H1 (cell line): ENCODE data around the gene SPATA33. TPM values are rescaled to one million over a fixed set of nuclear protein-coding genes. Genes with fewer than 3 reads are reported as not detected.

Experiments used
- CTCF ChIA-PET: fragments of 300-600 bp; sonication (Branson Sonifier 250); formaldehyde crosslinking; loops from one replicate; lab custom pipeline; 2021; ENCODE audit not compliant: partially characterized antibody; lab: Charles Lee
- POLR2A ChIA-PET: fragments of 300-600 bp; sonication (Branson Sonifier 250); formaldehyde crosslinking; loops from one replicate; lab custom pipeline; 2021; ENCODE audit warnings: inconsistent platforms; ENCODE audit not compliant: partially characterized antibody; lab: Charles Lee
- DNase-seq, 2 experiments: peaks; one replicate each; pipeline versions ENCODE4 v3.0.0 to v3.0.0-alpha.2; 2010 to 2022; ENCODE audit warnings: low spot score in 2 of 2, low read depth in 1 of 2, mixed read lengths in 1 of 2
- FAIRE-seq: peaks from 2 replicates; lab custom pipeline; 2011; peaks lifted over from hg19 to GRCh38; lab: Jason Lieb, UNC
- H2AFZ ChIP-seq: 2 replicates; pipeline ENCODE4 v1.8.1; 2012; ENCODE audit warnings: low read length, inconsistent platforms
- H2AK5ac ChIP-seq: 2 replicates; pipeline ENCODE4 v1.6.1; 2013; ENCODE audit warnings: low read depth, low read length
- H2BK120ac ChIP-seq: replicated peaks from 2 replicates; pipeline ENCODE3; 2013; ENCODE audit warnings: low read depth, low read length, inconsistent platforms
- H2BK12ac ChIP-seq: 2 replicates; pipeline ENCODE4 v1.6.1; 2013; ENCODE audit warnings: low read depth, low read length
- H2BK15ac ChIP-seq: 2 replicates; pipeline ENCODE4 v1.6.1; 2013; ENCODE audit warnings: low read length
- H2BK20ac ChIP-seq: 2 replicates; pipeline ENCODE4 v1.6.1; 2013; ENCODE audit warnings: low read length
- H2BK5ac ChIP-seq: 2 replicates; pipeline ENCODE4 v1.6.1; 2013; ENCODE audit warnings: low read depth, low read length
- H3K14ac ChIP-seq: 2 replicates; pipeline ENCODE4 v1.6.1; 2013; ENCODE audit warnings: inconsistent platforms; ENCODE audit not compliant: insufficient read length
- H3K18ac ChIP-seq: 2 replicates; pipeline ENCODE4 v1.6.1; 2013; ENCODE audit warnings: low read length; ENCODE audit errors: extremely low read depth
- H3K23ac ChIP-seq: 2 replicates; pipeline ENCODE4 v1.6.1; 2013; ENCODE audit warnings: inconsistent platforms; ENCODE audit not compliant: insufficient read length
- H3K23me2 ChIP-seq: 2 replicates; pipeline ENCODE4 v1.6.1; 2013; ENCODE audit warnings: low read depth, low read length
- H3K27ac ChIP-seq: 2 replicates; pipeline ENCODE4 v1.6.1; 2011; ENCODE audit warnings: low read depth, low read length, inconsistent platforms
- H3K27me3 ChIP-seq, 4 experiments: replicated peaks in 1 of 4; 1 replicate in 1 of 4; 2 replicates in 3 of 4; pipeline versions ENCODE4 v1.6.1 to v1.8.1; 2011 to 2013; ENCODE audit warnings: low read length in 3 of 4, mild to moderate bottlenecking in 3 of 4, inconsistent platforms in 2 of 4, mixed read lengths in 2 of 4, moderate library complexity in 1 of 4; ENCODE audit not compliant: control insufficient read depth in 3 of 4, insufficient read depth in 3 of 4; ENCODE audit errors: extremely low read depth in 1 of 4
- H3K36me3 ChIP-seq, 4 experiments: 2 replicates each; pipeline versions ENCODE4 v1.6.1 to v1.8.1; 2011 to 2013; ENCODE audit warnings: mild to moderate bottlenecking in 4 of 4, low read length in 3 of 4, moderate library complexity in 2 of 4, control low read depth in 1 of 4, inconsistent platforms in 1 of 4; ENCODE audit not compliant: insufficient read depth in 4 of 4, control insufficient read depth in 2 of 4
- H3K4ac ChIP-seq: replicated peaks from 2 replicates; pipeline ENCODE3; 2013; ENCODE audit warnings: low read length, low read depth, mixed read lengths, inconsistent platforms; ENCODE audit not compliant: insufficient read length
- H3K4me1 ChIP-seq, 4 experiments: replicated peaks in 1 of 4; 1 replicate in 1 of 4; 2 replicates in 3 of 4; pipeline versions ENCODE4 v1.6.1 to v1.8.1; 2011 to 2013; ENCODE audit warnings: low read length in 3 of 4, inconsistent platforms in 2 of 4, mixed read lengths in 1 of 4; ENCODE audit not compliant: insufficient read depth in 4 of 4, control insufficient read depth in 3 of 4
- H3K4me2 ChIP-seq, 2 experiments: 2 replicates each; pipeline versions ENCODE4 v1.6.1 to v1.8.1; 2011 to 2013; ENCODE audit warnings: low read depth in 2 of 2, low read length in 2 of 2, control low read depth in 1 of 2, inconsistent platforms in 1 of 2, mild to moderate bottlenecking in 1 of 2; ENCODE audit not compliant: insufficient read depth in 1 of 2
- H3K4me3 ChIP-seq, 4 experiments: fragments of 200-600, 300-600 bp in 1 of 4; sonication (generic), shearing (Covaris generic), sonication (Bioruptor Twin) in 1 of 4; 2 replicates each; pipeline versions ENCODE4 v1.5.1 to v1.8.1; 2011 to 2016; ENCODE audit warnings: low read length in 4 of 4, low read depth in 3 of 4, control low read depth in 2 of 4, inconsistent platforms in 2 of 4, mild to moderate bottlenecking in 2 of 4, mixed read lengths in 1 of 4, moderate library complexity in 1 of 4; ENCODE audit not compliant: insufficient read depth in 2 of 4; ENCODE audit errors: extremely low read depth in 1 of 4
- H3K56ac ChIP-seq: replicated peaks from 2 replicates; pipeline ENCODE3; 2013; ENCODE audit warnings: low read depth, mild to moderate bottlenecking, mixed read lengths, low read length, inconsistent platforms; ENCODE audit not compliant: insufficient read length
- H3K79me1 ChIP-seq: 2 replicates; pipeline ENCODE4 v1.6.1; 2013; ENCODE audit warnings: low read depth, low read length, control low read depth
- H3K79me2 ChIP-seq, 2 experiments: 2 replicates each; pipeline versions ENCODE4 v1.6.1 to v1.8.1; 2012 to 2013; ENCODE audit warnings: low read length in 2 of 2, mild to moderate bottlenecking in 2 of 2, inconsistent platforms in 1 of 2; ENCODE audit not compliant: insufficient read depth in 2 of 2, control insufficient read depth in 1 of 2
- H3K9ac ChIP-seq, 4 experiments: replicated peaks in 1 of 4; 1 replicate in 1 of 4; 2 replicates in 3 of 4; pipeline versions ENCODE4 v1.6.1 to v1.8.1; 2011 to 2013; ENCODE audit warnings: low read depth in 3 of 4, low read length in 3 of 4, control low read depth in 2 of 4, mild to moderate bottlenecking in 2 of 4, moderate library complexity in 2 of 4, inconsistent platforms in 1 of 4; ENCODE audit errors: extremely low read depth in 1 of 4
- H3K9me3 ChIP-seq, 2 experiments: 2 replicates each; pipeline versions ENCODE4 v1.6.1 to v1.8.1; 2012 to 2013; ENCODE audit warnings: mild to moderate bottlenecking in 2 of 2, moderate library complexity in 2 of 2, control low read depth in 1 of 2, inconsistent platforms in 1 of 2, low read depth in 1 of 2, low read length in 1 of 2, mixed read lengths in 1 of 2; ENCODE audit not compliant: insufficient read depth in 2 of 2
- H4K20me1 ChIP-seq, 2 experiments: replicated peaks in 1 of 2; 2 replicates each; pipeline versions ENCODE3 to v1.8.1; 2011 to 2013; ENCODE audit warnings: inconsistent platforms in 2 of 2, low read length in 2 of 2, mild to moderate bottlenecking in 1 of 2; ENCODE audit not compliant: insufficient read depth in 2 of 2, control insufficient read depth in 1 of 2
- H4K5ac ChIP-seq: 2 replicates; pipeline ENCODE4 v1.6.1; 2013; ENCODE audit warnings: low read length, low read depth, mixed read lengths, inconsistent platforms; ENCODE audit not compliant: insufficient read length
- H4K8ac ChIP-seq: 2 replicates; pipeline ENCODE4 v1.8.0; 2013; ENCODE audit warnings: mild to moderate bottlenecking, moderate library complexity, low read length, inconsistent platforms; ENCODE audit not compliant: insufficient read depth; ENCODE audit errors: extremely low read depth
- H4K91ac ChIP-seq: replicated peaks from 2 replicates; pipeline ENCODE3; 2013; ENCODE audit warnings: low read length, mixed read lengths, inconsistent platforms; ENCODE audit not compliant: insufficient read length
- CTBP2 ChIP-seq: IDR thresholded peaks from 2 replicates; pipeline ENCODE4 v1.7.0; 2011; ENCODE audit warnings: borderline replicate concordance, mild to moderate bottlenecking, moderate library complexity, mixed read lengths, low read length; ENCODE audit not compliant: insufficient read depth, insufficient read length
- E2F6 ChIP-seq: IDR thresholded peaks from 2 replicates; pipeline ENCODE4 v1.6.1; 2012; ENCODE audit warnings: inconsistent platforms
- KDM5A ChIP-seq: fragments of 200-600 bp; IDR thresholded peaks from 2 replicates; pipeline ENCODE4 v1.7.1; 2012; ENCODE audit warnings: mild to moderate bottlenecking, low read length, inconsistent platforms, mixed read lengths
- PHF8 ChIP-seq: fragments of 200-600 bp; sonication (generic); conservative IDR thresholded peaks from 2 replicates; pipeline ENCODE4 v1.7.1; 2012; ENCODE audit warnings: low read depth, mild to moderate bottlenecking, inconsistent platforms, low read length, moderate library complexity
- POU5F1 ChIP-seq: IDR thresholded peaks from 2 replicates; pipeline ENCODE4 v1.6.1; 2011; ENCODE audit warnings: low read depth, mild to moderate bottlenecking, low read length, moderate library complexity
- SP1 ChIP-seq: IDR thresholded peaks from 2 replicates; pipeline ENCODE4 v1.6.1; 2011; ENCODE audit warnings: low read depth, low read length
- SP2 ChIP-seq: IDR thresholded peaks from 2 replicates; pipeline ENCODE4 v1.6.1; 2012; ENCODE audit warnings: mild to moderate bottlenecking, low read length, inconsistent platforms
- SUZ12 ChIP-seq: fragments of 200-600 bp; sonication (generic); IDR thresholded peaks from 2 replicates; pipeline ENCODE4 v1.6.1; 2012; ENCODE audit warnings: mild to moderate bottlenecking, inconsistent platforms, low read length, moderate library complexity, mixed read lengths
- TCF12 ChIP-seq: IDR thresholded peaks from 2 replicates; pipeline ENCODE4 v1.6.1; 2011; ENCODE audit warnings: low read depth, mild to moderate bottlenecking, low read length
- WGBS, 2 experiments: shearing (Covaris generic) in 1 of 2; methylation state at CpG; one replicate each; pipeline versions ENCODE4 v1.1.6 to v1.1.7; 2013 to 2015; ENCODE audit warnings: low lambda C conversion rate in 2 of 2, mixed read lengths in 2 of 2, inconsistent platforms in 1 of 2, low coverage in 1 of 2, missing lambda C conversion rate in 1 of 2; ENCODE audit not compliant: insufficient replicate concordance in 2 of 2, insufficient coverage in 1 of 2, insufficient read length in 1 of 2; ENCODE audit errors: extremely low coverage in 1 of 2, missing lambda C conversion rate in 1 of 2; 5-methylcytosine and 5-hydroxymethylcytosine counted together
- polyA plus RNA-seq, 7 experiments: library from polyadenylated mRNA; depleted of rRNA in 3 of 7; stranded (reverse) in 5 of 7; unstranded in 2 of 7; fragments of >200 nt in 5 of 7; fragments of 200-250 nt in 2 of 7; gene quantifications; 1 replicate in 5 of 7; 2 replicates in 1 of 7; 4 replicates in 1 of 7; pipeline versions ENCODE4 v1.2.1 to v1.2.3, GENCODE V29; 2011 to 2013; ENCODE audit warnings: missing spikeins in 2 of 7, mixed read lengths in 2 of 7
- total RNA-seq: library from RNA; stranded (reverse); fragmentation: NEBNext Ultra II Directional; extraction: Animal tissue kit (Norgen Biotek cat#: 25700); gene quantifications from 2 replicates; pipeline ENCODE4 v1.2.1, GENCODE V29; 2021

The SPATA33 gene
- total and polyA plus RNA-seq, 2 of the 8 experiments (the other 6 are each of a cell fraction or from before 2014, with no cell fraction given) = 5.4 to 16.9 TPM

- Histone ChIP-seq H3K23ac (no peak overlapping the region), H3K56ac (no peak overlapping the region), H2AK5ac (no peak overlapping the region), H3K79me1 (no peaks in the 10 kb centered on the region), H4K8ac (peak overlapping the region; percentile 76), H3K27me3 (peaks cover 0 to 15% (median 7%) of the 10 kb centered on the region in 4 experiments; a peak in 5 of 7 replicates), H2BK120ac (no peak overlapping the region), H2BK5ac (peak overlapping the region; percentile 75; the same call in 1 of the 2 replicates), H3K14ac (no peak overlapping the region), H3K9me3 (no peaks in the 10 kb centered on the region), H3K4me1 (peaks cover 0 to 23% (median 6%) of the 10 kb centered on the region in 4 experiments; a peak in 6 of 7 replicates), H2BK12ac (peak overlapping the region; percentile 84), H3K4me2 (peak overlapping the region; percentile 15 to 16; a peak in 2 of 4 replicates), H3K79me2 (no peaks in the 10 kb centered on the region), H2AFZ (peak overlapping the region; percentile 58), H3K4me3 (no peak overlapping the region), H3K18ac (peak overlapping the region; percentile 71), H3K36me3 (no peaks in the 10 kb centered on the region), H3K23me2 (no peaks in the 10 kb centered on the region), H3K9ac (no peak overlapping the region), H4K5ac (peak overlapping the region; percentile 26), H3K27ac (no peak overlapping the region), H3K4ac (no peak overlapping the region), H2BK15ac (peak overlapping the region; percentile 92), H2BK20ac (peak overlapping the region; percentile 61; the same call in 1 of the 2 replicates), H4K91ac (peak overlapping the region; percentile 63), H4K20me1 (no peaks in the 10 kb centered on the region)
- FAIRE-seq = no peak
- CTCF ChIA-PET = interaction anchor here (0.6 to 4.9 kb wide), 9 partner anchors 8 to 316 kb away, joined by 3 to 24 read pairs (median 4); no protein-coding TSS in a partner anchor
- whole genome bisulfite sequencing, 2 experiments = 77% methylated on average over 28 of the region's 28 CpGs; no CpG with 5 or more reads in 1 of the 2 experiments
- POLR2A ChIA-PET = interaction anchor here (0.8 to 1.6 kb wide), 8 partner anchors 10 to 63 kb away, joined by 3 to 7 read pairs (median 4); partner anchors contain the start of gene CDK10
- no peak for DNase-seq
- TF ChIP-seq POU5F1 (no peak), TCF12 (no peak), SUZ12 (no peak), SP1 (no peak), KDM5A (no peak), PHF8 (no peak), SP2 (no peak), E2F6 (peak; percentile 94), CTBP2 (no peak)
Measured at GRCh38 chr16:89623511-89624261, 34.0 kb upstream of the SPATA33 start.
